BJ (cell line): Measurements from ENCODE around the gene WDR35. TPM values are rescaled to one million over a fixed set of nuclear protein-coding genes. Genes with fewer than 3 reads are reported as not detected.

Experiments used
- CTCF ChIA-PET: fragments of 350-600 bp; formaldehyde crosslinking; extraction: SDS; loops from one replicate; lab custom pipeline; 2021; ENCODE audit warnings: antibody characterized with exemption, inconsistent platforms; lab: Yijun Ruan, JAX
- POLR2A ChIA-PET: fragments of 300-600 bp; sonication (Branson Sonifier 250); formaldehyde crosslinking; extraction: SDS; loops from one replicate; lab custom pipeline; 2021; ENCODE audit warnings: antibody characterized with exemption; lab: Charles Lee
- DNase-seq: peaks from one replicate; pipeline ENCODE4 v3.0.0-alpha.2; 2011; ENCODE audit warnings: low read depth
- H3K27me3 ChIP-seq: 2 replicates; pipeline ENCODE4 v1.6.0; 2011; ENCODE audit warnings: low read length; ENCODE audit not compliant: control insufficient read depth, insufficient read depth
- H3K36me3 ChIP-seq: 2 replicates; pipeline ENCODE4 v1.5.1; 2011; ENCODE audit warnings: low read length; ENCODE audit not compliant: control insufficient read depth, insufficient read depth
- H3K4me3 ChIP-seq: 2 replicates; pipeline ENCODE4 v1.5.1; 2011; ENCODE audit warnings: low read depth, mild to moderate bottlenecking, control low read depth, low read length
- polyA plus RNA-seq: library from polyadenylated mRNA; depleted of rRNA; stranded (reverse); fragments of >200 nt; gene quantifications from 2 replicates; pipeline ENCODE4 v1.2.3, GENCODE V29; 2011
- TF ChIP-seq, protein P1 (sequence below): IDR thresholded peaks from 2 replicates; pipeline ENCODE4 v1.5.1; 2011; ENCODE audit warnings: low read depth, mild to moderate bottlenecking, control low read depth, inconsistent platforms, low read length, moderate library complexity; ENCODE audit not compliant: insufficient read depth

WDR35 gene
- polyA plus RNA-seq, 1 experiment: 2.5 TPM

DNA sequence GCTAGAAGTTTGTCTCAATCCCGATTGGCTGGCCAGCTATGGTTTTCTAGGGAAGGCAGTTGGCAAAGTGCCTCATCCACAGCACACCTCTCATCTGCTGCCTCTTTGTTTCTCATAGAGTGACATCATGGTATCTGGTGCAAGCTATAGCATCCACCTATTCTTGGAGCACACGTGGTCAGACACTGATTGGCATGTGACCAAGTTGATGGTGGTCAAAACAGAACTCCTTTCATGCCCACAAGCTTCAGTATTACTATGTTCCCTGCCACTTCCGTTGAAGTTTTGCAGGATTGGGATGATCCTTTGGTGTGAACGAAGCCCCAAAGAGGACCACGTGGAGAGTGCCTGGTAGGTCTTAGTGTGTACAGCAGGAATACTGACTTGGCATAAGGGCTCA, 116.9 kb downstream of the WDR35 start:
- Histone ChIP-seq H3K36me3 (no peaks in the 10 kb centered on the region), H3K4me3 (no peak overlapping the region), H3K27me3 (no peaks in the 10 kb centered on the region)
- DNase-seq: no peak
- ChIA-PET CTCF (interaction anchor here (1.0 to 2.2 kb wide), 5 partner anchors 9 to 27 kb away, joined by 3 to 9 read pairs (median 3); no protein-coding TSS in a partner anchor), POLR2A (no interaction called here)
- TF ChIP-seq, protein P1, sequence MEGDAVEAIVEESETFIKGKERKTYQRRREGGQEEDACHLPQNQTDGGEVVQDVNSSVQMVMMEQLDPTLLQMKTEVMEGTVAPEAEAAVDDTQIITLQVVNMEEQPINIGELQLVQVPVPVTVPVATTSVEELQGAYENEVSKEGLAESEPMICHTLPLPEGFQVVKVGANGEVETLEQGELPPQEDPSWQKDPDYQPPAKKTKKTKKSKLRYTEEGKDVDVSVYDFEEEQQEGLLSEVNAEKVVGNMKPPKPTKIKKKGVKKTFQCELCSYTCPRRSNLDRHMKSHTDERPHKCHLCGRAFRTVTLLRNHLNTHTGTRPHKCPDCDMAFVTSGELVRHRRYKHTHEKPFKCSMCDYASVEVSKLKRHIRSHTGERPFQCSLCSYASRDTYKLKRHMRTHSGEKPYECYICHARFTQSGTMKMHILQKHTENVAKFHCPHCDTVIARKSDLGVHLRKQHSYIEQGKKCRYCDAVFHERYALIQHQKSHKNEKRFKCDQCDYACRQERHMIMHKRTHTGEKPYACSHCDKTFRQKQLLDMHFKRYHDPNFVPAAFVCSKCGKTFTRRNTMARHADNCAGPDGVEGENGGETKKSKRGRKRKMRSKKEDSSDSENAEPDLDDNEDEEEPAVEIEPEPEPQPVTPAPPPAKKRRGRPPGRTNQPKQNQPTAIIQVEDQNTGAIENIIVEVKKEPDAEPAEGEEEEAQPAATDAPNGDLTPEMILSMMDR: no peak

DNA sequence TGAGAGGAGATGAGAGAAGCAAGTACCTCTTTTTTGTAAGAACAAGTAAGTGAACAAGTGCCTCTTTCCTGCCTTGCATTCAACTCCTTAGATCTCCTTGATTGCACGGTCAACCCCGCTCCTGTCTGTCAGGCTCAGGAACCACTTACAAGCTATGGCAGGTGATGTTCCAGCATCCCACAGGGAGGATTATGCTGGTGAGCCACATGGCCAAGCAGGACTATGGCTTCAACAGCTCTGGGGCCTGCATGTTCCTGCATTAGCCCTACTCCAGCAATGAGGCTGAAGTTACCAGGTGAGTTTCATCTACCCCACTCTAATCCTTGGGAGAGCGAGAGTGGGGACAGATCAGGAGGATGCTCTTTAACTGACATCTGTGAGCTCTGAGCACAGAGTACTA, 117.6 kb downstream of the WDR35 start:
- POLR2A ChIA-PET: no interaction called here
- H3K36me3 ChIP-seq: no peaks in the 10 kb centered on the region
- no peaks in the 10 kb centered on the region for H3K27me3 ChIP-seq
- no peak for DNase-seq
- TF ChIP-seq, protein P1: no peak
- CTCF ChIA-PET: interaction anchor here (1.0 to 2.2 kb wide), 5 partner anchors 9 to 26 kb away, joined by 3 to 9 read pairs (median 3); no protein-coding TSS in a partner anchor
- H3K4me3 ChIP-seq: no peak overlapping the region

DNA sequence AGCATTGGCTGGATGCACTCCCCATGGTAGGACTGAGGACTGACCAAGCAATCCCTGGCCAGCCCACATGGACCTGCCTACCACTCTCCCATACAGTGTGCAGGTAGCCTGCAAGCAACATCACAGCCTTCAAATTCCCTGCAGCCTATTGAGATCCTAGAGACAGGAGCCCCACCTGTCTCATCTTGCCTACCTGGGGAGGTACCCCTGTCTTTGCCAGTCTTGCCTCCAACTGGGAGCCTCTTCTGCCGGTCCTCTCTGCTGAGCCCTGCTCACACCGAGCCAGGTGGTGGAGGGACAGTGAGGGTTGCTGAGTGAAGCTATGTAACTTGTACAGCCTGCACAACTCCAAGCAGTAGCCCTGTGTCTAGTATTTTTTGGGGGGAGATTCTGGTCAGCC, 118.1 kb downstream of the WDR35 start:
- TF ChIP-seq, protein P1: no peak
- Histone ChIP-seq H3K4me3 (no peak overlapping the region), H3K36me3 (no peaks in the 10 kb centered on the region), H3K27me3 (no peaks in the 10 kb centered on the region)
- ChIA-PET CTCF (interaction anchor here (1.1 to 2.2 kb wide), 4 partner anchors 8 to 13 kb away, joined by 3 to 9 read pairs (median 4); no protein-coding TSS in a partner anchor), POLR2A (no interaction called here)
- DNase-seq: no peak

DNA sequence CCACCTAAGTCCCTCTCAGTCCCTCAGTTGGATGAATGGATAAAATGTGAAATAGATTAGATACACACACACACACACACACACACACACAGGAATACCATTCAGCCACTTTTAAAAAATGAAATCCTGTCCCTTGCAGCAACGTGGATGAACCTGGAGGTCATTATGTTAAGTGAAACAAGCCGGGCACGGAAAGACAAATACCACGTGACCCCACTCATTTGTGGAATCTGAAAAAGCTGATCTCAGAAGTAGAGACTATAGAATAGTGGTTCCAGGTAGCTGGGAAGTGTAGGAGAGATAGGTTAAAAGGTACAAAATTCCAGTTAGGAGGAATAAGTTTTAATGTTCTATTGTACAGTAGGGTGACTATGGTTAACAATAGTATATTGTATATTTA, 119.1 kb downstream of the WDR35 start:
- POLR2A ChIA-PET: no interaction called here
- Histone ChIP-seq H3K36me3 (no peaks in the 10 kb centered on the region), H3K27me3 (no peaks in the 10 kb centered on the region), H3K4me3 (no peak overlapping the region)
- no peak for DNase-seq
- TF ChIP-seq, protein P1: no peak
- CTCF ChIA-PET: interaction anchor here (0.7 to 1.2 kb wide), 2 partner anchors 38 to 501 kb away, joined by 3 read pairs; no protein-coding TSS in a partner anchor

DNA sequence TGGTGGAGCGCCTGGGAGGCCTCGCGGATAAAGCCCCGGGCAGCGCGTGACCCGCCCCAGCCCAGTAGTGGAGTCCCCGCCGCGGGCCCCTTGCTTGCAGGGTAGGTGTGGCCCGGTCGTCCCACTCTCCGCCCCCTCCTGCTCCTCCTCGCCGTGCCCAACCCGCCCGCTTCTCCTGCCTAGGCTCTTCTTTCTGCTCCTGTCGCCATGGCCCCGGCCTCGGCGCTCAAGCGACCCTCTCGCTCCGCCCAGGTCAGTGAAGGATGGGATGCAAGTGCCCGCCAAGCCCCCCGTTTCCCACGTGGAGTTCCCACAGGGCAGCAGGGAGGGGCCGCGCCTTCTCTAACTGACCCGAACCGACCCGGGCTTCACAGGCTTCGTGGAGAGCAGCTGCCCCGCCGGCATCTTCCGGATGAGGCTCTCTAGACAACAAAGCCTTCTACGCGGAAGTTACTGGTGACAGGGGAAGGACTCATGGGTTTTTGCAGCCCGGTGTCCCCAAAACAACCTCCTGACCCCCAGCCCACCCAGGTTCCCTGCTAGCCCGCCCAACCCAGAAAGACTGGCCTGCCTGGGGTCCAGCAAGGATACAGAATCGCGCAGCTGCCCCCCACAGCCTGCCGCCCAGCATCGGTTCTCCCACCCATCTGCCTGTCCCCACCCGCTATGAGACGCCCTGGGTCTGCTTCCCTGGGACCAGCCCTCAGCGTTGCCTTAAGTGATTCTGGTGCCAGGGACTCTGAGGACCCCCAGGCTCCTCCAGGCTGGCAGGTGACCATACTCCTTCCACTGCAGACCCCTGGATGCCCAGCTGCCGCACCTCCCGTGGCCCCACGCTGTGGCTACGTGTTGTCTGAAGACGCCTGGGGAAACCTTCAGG, 121.0 kb downstream of the WDR35 start:
- DNase-seq: no peak
- H3K4me3 ChIP-seq: peak overlapping the region; percentile 53
- ChIA-PET CTCF (interaction anchor here (1.6 kb wide), 1 partner anchor 10 kb away, joined by 3 read pairs; no protein-coding TSS in a partner anchor), POLR2A (no interaction called here)
- TF ChIP-seq, protein P1: no peak
- no peaks in the 10 kb centered on the region for H3K27me3 ChIP-seq
- H3K36me3 ChIP-seq: no peaks in the 10 kb centered on the region
